ENCODE measurements around the gene KIF13A. TPM values are rescaled to one million over a fixed set of nuclear protein-coding genes. Genes with fewer than 3 reads are reported as not detected.

The KIF13A gene
- total and polyA plus RNA-seq, 9 of the 15 experiments (the other 6 are each of a cell fraction or from before 2014, with no cell fraction given), result 3.6 to 44.3 (median 29.7) TPM

- no peak for TF ChIP-seq SMARCB1 (IDR thresholded peaks at IDR 0.05; ENCODE audit: insufficient read length, low read depth)
- no peak for TF ChIP-seq RBM22 (IDR thresholded peaks at IDR 0.05; ENCODE audit: low read depth, low read length, poor library complexity, severe bottlenecking)
- no peak for TF ChIP-seq TSC22D4 (tag; IDR thresholded peaks at IDR 0.05)
- TF ChIP-seq FOXA1 (IDR thresholded peaks at IDR 0.05; ENCODE audit: borderline replicate concordance), result no peak
- peak; percentile 91 for TF ChIP-seq SMARCA4 (IDR thresholded peaks at IDR 0.05)
- no peak for TF ChIP-seq TBL1XR1 (IDR thresholded peaks at IDR 0.05; ENCODE audit: low read length in 2 of 2)
- no peak for TF ChIP-seq IFI16 (CRISPR knock-in tag; IDR thresholded peaks at IDR 0.05)
- TF ChIP-seq MYNN (IDR thresholded peaks at IDR 0.05), result no peak
- TF ChIP-seq MYNN (CRISPR knock-in tag; IDR thresholded peaks at IDR 0.05), result no peak
- no peak for TF ChIP-seq CREM (IDR thresholded peaks at IDR 0.05; ENCODE audit: low read depth)
- TF ChIP-seq ZC3H8 (IDR thresholded peaks at IDR 0.05), result no peak
- TF ChIP-seq TAF15 (IDR thresholded peaks at IDR 0.05; ENCODE audit: low read depth, low read length), result no peak
- TF ChIP-seq ZNF184 (CRISPR knock-in tag; IDR thresholded peaks at IDR 0.05), result no peak
- TF ChIP-seq ZNF124 (CRISPR knock-in tag; IDR thresholded peaks at IDR 0.05), result no peak
- no peak for TF ChIP-seq ZNF586 (CRISPR knock-in tag; conservative IDR thresholded peaks at IDR 0.05)
- TF ChIP-seq PATZ1 (CRISPR knock-in tag; IDR thresholded peaks at IDR 0.05; ENCODE audit: borderline replicate concordance), result no peak
- TF ChIP-seq SNAPC5 (CRISPR knock-in tag; IDR thresholded peaks at IDR 0.05), result no peak
- TF ChIP-seq ZNF311 (CRISPR knock-in tag; IDR thresholded peaks at IDR 0.05), result no peak
- 0 out of 2 replicates have a peak, but pooled peaks have one; percentile 34 for TF ChIP-seq HMGXB4 (CRISPR knock-in tag; IDR thresholded peaks at IDR 0.05)
- no peak; the same call in 1 of the 2 replicates for TF ChIP-seq ZNF431 (CRISPR knock-in tag; IDR thresholded peaks at IDR 0.05)
- no peak for TF ChIP-seq FOXA3 (CRISPR knock-in tag; conservative IDR thresholded peaks at IDR 0.05 in 1 of 2, IDR thresholded peaks at IDR 0.05 in 1 of 2)
- no peak for TF ChIP-seq TARDBP (IDR thresholded peaks at IDR 0.05)
- TF ChIP-seq CHD4 (IDR thresholded peaks at IDR 0.05; ENCODE audit: insufficient read depth, insufficient replicate concordance, low read depth, low read length, poor library complexity, severe bottlenecking), result no peak
- TF ChIP-seq CXXC5 (CRISPR knock-in tag; IDR thresholded peaks at IDR 0.05), result no peak; the same call in 1 of the 2 replicates
- no peak for TF ChIP-seq LARP7 (IDR thresholded peaks at IDR 0.05)
- TF ChIP-seq FUS (optimal IDR thresholded peaks at IDR 0.05; ENCODE audit: low read depth, low read length), result no peak
- no peak for TF ChIP-seq ZNF696 (CRISPR knock-in tag; conservative IDR thresholded peaks at IDR 0.05)
- TF ChIP-seq ZNF561 (CRISPR knock-in tag; conservative IDR thresholded peaks at IDR 0.05), result no peak
Measured at GRCh38 chr6:17729223-17730077, 258.0 kb downstream of the KIF13A start (continued).
